ENCODE results near the gene MYOT. TPM values are rescaled to one million over a fixed set of nuclear protein-coding genes. Genes with fewer than 3 reads are reported as not detected.
A peak's percentile ranks its signal among the peaks of the same experiment; 100 is the strongest.

MYOT gene
- total RNA-seq, 4 donors from 2014 or later, result 99.0 to 801 (median 294) TPM

- DNase-seq (no peak), ATAC-seq (no peak)
- intact Hi-C loops (cut with DNase I; ENCODE audit: low total_unique reads) (loop anchor here (5.0 kb wide), 2 partner anchors 140 to 270 kb away; partner anchors contain the start of gene FAM13B), in situ Hi-C loops (cut with MboI; ENCODE audit: low sequenced_read_pairs in 4 of 4) (no loop called here)
- no peak overlapping the region for H3K4me3 ChIP-seq
- peak in 4 of 5 experiments; percentile 21 to 34 (median 26) for TF ChIP-seq CTCF (IDR thresholded peaks at IDR 0.05 in 4 of 5, conservative IDR thresholded peaks at IDR 0.05 in 1 of 5)
- no peak for TF ChIP-seq POLR2A (IDR thresholded peaks at IDR 0.05)
- H3K4me1 ChIP-seq, result peaks cover 10 to 20% of the 10 kb centered on the region in 2 donors
- peaks cover 0 to 10% of the 10 kb centered on the region in 2 donors for H3K36me3 ChIP-seq
- peak overlapping the region; percentile 28 to 93 (median 72) for H3K27ac ChIP-seq
- H3K9me3 ChIP-seq, result no peaks in the 10 kb centered on the region
- no peaks in the 10 kb centered on the region for H3K27me3 ChIP-seq
Measured at GRCh38 chr5:137891849-137892248, 24.2 kb downstream of the MYOT start.

GRCh38 chr5:137894586-137894985 lies 26.9 kb downstream of the MYOT start:
- Histone ChIP-seq H3K4me3 (no peak overlapping the region), H3K4me1 (peaks cover 0 to 7% of the 10 kb centered on the region in 2 donors), H3K9me3 (no peaks in the 10 kb centered on the region), H3K27me3 (no peaks in the 10 kb centered on the region), H3K36me3 (no peaks in the 10 kb centered on the region), H3K27ac (peak overlapping the region in 2 of 4 donors; percentile 55 to 64)
- ATAC-seq, result no peak
- in situ Hi-C loops (cut with MboI; ENCODE audit: low sequenced_read_pairs in 4 of 4) (no loop called here), intact Hi-C loops (cut with DNase I; ENCODE audit: low total_unique reads) (loop anchor here (5.0 kb wide), 2 partner anchors 138 to 272 kb away; partner anchors contain the start of gene FAM13B)
- DNase-seq, result no peak
- TF ChIP-seq CTCF (IDR thresholded peaks at IDR 0.05 in 4 of 5, conservative IDR thresholded peaks at IDR 0.05 in 1 of 5), result no peak
- TF ChIP-seq POLR2A (IDR thresholded peaks at IDR 0.05), result no peak

- no peak overlapping the region for H3K27ac ChIP-seq
- peaks cover 0 to 7% of the 10 kb centered on the region in 2 donors for H3K4me1 ChIP-seq
- no peak overlapping the region for H3K4me3 ChIP-seq
- DNase-seq (no peak), ATAC-seq (no peak)
- no peaks in the 10 kb centered on the region for H3K27me3 ChIP-seq
- H3K36me3 ChIP-seq, result no peaks in the 10 kb centered on the region
- intact Hi-C loops (cut with DNase I; ENCODE audit: low total_unique reads), result no loop called here
- TF ChIP-seq CTCF (IDR thresholded peaks at IDR 0.05 in 4 of 5, conservative IDR thresholded peaks at IDR 0.05 in 1 of 5) (no peak), POLR2A (IDR thresholded peaks at IDR 0.05) (no peak)
- no peaks in the 10 kb centered on the region for H3K9me3 ChIP-seq
- in situ Hi-C loops (cut with MboI; ENCODE audit: low sequenced_read_pairs in 4 of 4), result no loop called here
Measured at GRCh38 chr5:137896560-137896959, 28.9 kb downstream of the MYOT start.

GRCh38 chr5:137899493-137899892 lies 31.8 kb downstream of the MYOT start:
- Histone ChIP-seq H3K36me3 (no peaks in the 10 kb centered on the region), H3K4me1 (no peaks in the 10 kb centered on the region), H3K27me3 (no peaks in the 10 kb centered on the region), H3K9me3 (no peaks in the 10 kb centered on the region), H3K4me3 (no peak overlapping the region), H3K27ac (no peak overlapping the region)
- DNase-seq (no peak), ATAC-seq (no peak)
- in situ Hi-C loops (cut with MboI; ENCODE audit: low sequenced_read_pairs in 4 of 4) (no loop called here), intact Hi-C loops (cut with DNase I; ENCODE audit: low total_unique reads) (no loop called here)
- TF ChIP-seq CTCF (IDR thresholded peaks at IDR 0.05 in 4 of 5, conservative IDR thresholded peaks at IDR 0.05 in 1 of 5) (no peak), POLR2A (IDR thresholded peaks at IDR 0.05) (no peak)

Data from gastrocnemius medialis (tissue), 4 donors.